WI38 (cell line): ENCODE measurements around the gene ZBTB20.
A peak's percentile ranks its signal among the peaks of the same experiment; 100 is the strongest.

Source experiments
- H3K4me3 ChIP-seq: 2 replicates; pipeline ENCODE4 v1.5.1; 2011; ENCODE audit warnings: low read depth, mild to moderate bottlenecking, control low read depth, low read length
- CTCF ChIP-seq: IDR thresholded peaks from 2 replicates; pipeline ENCODE4 v1.5.1; 2012; ENCODE audit warnings: low read depth, mild to moderate bottlenecking, control low read depth, low read length

ZBTB20 gene

GRCh38 chr3:114660808-114661207 lies 486.3 kb downstream of the ZBTB20 start:
- no peak for TF ChIP-seq CTCF
- H3K4me3 ChIP-seq: no peak overlapping the region

GRCh38 chr3:114660124-114660523 lies 487.0 kb downstream of the ZBTB20 start:
- TF ChIP-seq CTCF: no peak
- peak overlapping the region; percentile 27 for H3K4me3 ChIP-seq

- no peak overlapping the region for H3K4me3 ChIP-seq
- no peak for TF ChIP-seq CTCF
Measured at GRCh38 chr3:114659109-114660061, 487.7 kb downstream of the ZBTB20 start.

- TF ChIP-seq CTCF: no peak
Measured at GRCh38 chr3:114651555-114651954, 495.5 kb downstream of the ZBTB20 start.

GRCh38 chr3:114650808-114651207 lies 496.3 kb downstream of the ZBTB20 start:
- H3K4me3 ChIP-seq: no peak overlapping the region
- no peak for TF ChIP-seq CTCF

More at GRCh38 chr3:114651555-114651954, 495.5 kb downstream of the ZBTB20 start:
- no peak overlapping the region for H3K4me3 ChIP-seq

DNA sequence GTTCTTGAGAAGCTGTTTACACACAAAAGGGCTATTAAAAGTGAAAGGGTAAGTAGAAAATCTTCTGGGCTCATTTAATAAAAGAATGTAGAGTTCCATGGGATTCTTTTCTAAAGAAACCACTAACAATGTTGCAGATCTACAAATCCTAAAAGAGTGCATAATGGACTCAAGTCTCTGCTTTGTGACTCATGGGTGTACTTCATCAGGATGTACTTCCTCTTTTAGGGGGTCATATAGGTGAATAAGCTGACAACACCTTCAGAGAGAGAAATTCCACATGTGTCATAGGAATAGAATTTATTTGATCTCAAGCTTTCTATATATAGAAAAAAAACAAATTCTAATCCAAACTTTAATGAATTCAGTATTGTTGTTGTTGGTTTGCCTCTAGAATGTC lies 497.8 kb downstream of the ZBTB20 start:
- H3K4me3 ChIP-seq: no peak overlapping the region
- no peak for TF ChIP-seq CTCF

DNA sequence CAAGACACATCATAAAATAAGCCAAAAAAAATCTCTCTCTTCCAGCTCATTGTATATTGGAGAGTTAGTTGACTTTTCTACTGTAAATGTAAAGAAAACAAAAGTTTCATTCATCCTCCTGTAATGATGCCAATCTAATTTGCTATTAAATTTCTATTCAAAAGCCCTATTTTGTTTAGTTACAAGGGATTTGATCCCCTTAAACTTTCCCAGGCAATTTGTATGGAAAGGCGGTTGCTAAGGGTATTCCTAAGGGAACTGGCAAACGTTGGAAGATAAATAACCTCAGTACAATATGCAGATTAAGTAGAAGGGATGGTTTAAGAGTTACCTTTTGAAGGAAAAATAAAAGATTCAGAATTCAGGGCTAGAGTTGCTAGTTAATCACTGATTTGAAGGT lies 500.6 kb downstream of the ZBTB20 start:
- no peak for TF ChIP-seq CTCF
- no peak overlapping the region for H3K4me3 ChIP-seq
